Raji (cell line): ENCODE data around the gene MRPL2.

Experiments
- POLR2A ChIP-seq: IDR thresholded peaks from 2 replicates; pipeline ENCODE4 v1.6.1; 2011; ENCODE audit warnings: low read depth, low read length, control low read depth; ENCODE audit not compliant: insufficient read depth

The MRPL2 gene

DNA sequence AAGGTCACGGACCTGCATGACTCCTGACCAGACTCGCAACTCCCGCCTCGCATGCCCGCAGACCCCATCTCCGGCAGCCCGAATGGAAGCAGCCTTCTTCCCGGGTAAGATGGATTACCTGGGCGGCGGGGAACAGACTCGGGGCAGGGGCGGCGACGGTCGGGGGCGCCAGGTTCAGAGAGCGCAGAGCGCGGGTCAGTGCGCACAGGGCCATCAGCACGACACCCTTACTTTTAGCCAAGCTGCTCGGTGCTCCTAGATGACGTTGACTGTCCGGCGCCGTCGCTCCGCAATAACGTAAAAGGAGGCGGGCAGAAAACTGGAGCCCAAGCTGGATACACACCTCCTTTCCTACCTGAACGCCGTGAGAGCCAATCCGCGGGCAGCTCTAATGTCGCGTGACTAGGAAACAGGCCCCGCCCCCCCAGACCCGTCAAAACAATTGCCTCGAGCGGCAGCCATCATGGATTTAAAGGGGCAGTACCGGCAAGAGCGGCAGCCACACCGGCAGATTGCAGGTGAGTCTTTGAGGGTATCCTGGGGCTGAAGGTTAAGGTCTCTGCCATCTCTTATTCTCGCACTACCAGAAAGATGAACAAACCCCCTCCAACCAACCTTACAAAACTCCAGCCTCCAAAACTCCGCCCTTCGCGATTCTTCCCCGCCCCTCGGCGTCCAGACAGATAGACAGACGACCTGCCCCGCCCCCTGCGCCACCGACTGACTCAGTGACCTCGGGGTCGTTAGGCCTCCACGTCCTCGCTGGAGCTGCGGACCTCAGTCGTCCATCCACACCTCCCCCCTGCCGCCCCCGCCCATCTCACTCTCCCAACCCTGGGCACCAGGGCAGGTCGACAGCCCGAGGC is at the start of gene MRPL2, which contains the start of gene KLC4:
Gene MRPL2, minus strand, starts transcription at position 267 of the 866 bp plus-strand sequence. Its CDS starts 53 bp downstream, at position 214.
Gene KLC4, plus strand, starts transcription at position 464 of the 866 bp plus-strand sequence. CDS start 1,705 bp downstream, outside the sequence.
- peak; percentile 89 for TF ChIP-seq POLR2A

DNA sequence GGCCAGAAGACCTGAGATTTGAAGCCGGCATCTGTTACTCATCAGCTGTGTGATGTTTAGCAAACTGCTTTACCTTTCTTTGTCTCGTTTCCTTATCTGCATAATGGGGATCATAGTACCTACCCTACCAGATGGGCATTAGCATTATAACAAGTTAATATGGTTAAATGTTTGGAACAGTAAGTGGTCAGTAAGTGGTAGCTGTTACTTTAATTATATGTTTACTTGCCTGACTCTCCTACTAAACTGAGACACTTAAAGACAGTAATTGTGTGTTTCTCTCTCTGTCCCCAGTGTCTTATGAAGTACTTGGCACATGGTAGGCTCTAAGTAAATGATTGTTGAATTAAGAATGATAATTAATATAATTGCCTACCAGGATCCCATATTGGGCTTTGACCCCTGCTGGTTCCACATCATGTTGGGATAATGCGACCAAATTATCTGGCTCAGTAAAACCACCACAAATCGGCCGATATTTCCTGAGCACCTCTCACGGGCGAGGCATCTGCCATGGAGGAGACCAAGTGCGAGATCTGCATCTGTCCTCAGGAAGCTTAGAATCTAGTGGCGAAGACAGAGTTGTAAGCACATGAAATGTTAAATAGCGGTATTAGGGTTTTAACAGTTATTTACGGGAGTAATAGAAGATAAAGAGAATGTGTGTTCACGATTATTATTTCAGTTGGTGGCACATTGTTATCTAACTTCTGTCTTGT is 48.3 kb upstream of the MRPL2 start:
- TF ChIP-seq POLR2A = no peak

- TF ChIP-seq POLR2A = no peak
These were observed 46.4 kb upstream of the MRPL2 start for GRCh38 chr6:43105538-43106222.

GRCh38 chr6:43103253-43103876 is 44.1 kb upstream of the MRPL2 start:
- TF ChIP-seq POLR2A = no peak

GRCh38 chr6:43101497-43101896 is 42.3 kb upstream of the MRPL2 start:
- no peak for TF ChIP-seq POLR2A

- TF ChIP-seq POLR2A = no peak
These were observed 38.3 kb upstream of the MRPL2 start for GRCh38 chr6:43097502-43097901.

- no peak for TF ChIP-seq POLR2A
These were observed 37.9 kb upstream of the MRPL2 start for GRCh38 chr6:43097098-43097489.

GRCh38 chr6:43096451-43097097 is 37.3 kb upstream of the MRPL2 start:
- no peak for TF ChIP-seq POLR2A

DNA sequence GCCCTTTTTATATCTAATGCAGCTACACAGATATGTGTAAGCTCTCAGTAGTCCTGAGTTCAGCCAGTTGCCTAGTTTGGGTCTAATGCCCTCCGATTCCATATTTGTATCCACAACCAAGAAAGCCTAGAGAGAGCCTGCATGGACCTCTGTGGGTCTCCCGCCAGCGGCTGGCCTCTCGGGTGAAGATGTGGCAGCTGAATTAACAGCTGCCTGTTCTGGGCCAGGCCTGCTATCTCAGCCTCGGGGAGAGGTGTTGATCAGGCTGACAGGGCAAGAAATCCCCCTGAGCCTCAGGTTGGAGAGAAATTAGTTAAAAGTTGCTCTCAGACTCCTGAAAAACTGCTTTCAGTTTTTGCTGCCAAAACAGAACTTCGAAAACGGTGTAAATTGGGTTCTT is 36.7 kb upstream of the MRPL2 start:
- TF ChIP-seq POLR2A = no peak

GRCh38 chr6:43093436-43094289 is 34.4 kb upstream of the MRPL2 start:
- TF ChIP-seq POLR2A = no peak

GRCh38 chr6:43092635-43093034 is 33.4 kb upstream of the MRPL2 start:
- no peak for TF ChIP-seq POLR2A

DNA sequence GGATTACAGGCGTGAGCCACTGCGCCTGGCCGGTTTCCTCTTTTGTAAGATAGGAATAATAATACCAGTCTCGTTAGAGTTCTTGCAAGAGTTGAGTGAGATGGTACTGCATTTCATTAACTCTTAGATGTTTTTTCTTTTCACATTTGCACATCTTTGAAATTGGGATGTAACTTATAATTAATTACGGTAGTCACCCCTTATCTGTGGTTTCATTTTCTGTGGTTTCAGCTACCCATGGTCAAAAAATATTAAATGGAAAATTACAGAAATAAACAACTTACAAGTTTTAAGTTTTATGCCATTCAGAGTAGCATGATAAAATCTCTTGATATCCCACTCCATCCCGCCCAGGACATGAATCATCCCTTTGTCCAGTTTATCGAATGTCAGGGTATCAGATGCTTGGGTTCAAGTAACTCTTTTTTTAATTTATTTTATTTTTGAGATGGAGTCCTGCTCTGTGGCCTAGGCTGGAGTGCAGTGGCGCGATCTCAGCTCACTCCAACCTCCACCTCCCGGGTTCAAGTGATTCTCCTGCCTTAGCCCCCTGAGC is 32.3 kb upstream of the MRPL2 start:
- TF ChIP-seq POLR2A = no peak

- no peak for TF ChIP-seq POLR2A
These were observed 31.8 kb upstream of the MRPL2 start for GRCh38 chr6:43091020-43091419.
